ENCODE measurements around the gene YARS1.
"Not testable (repeated sequence)": the region's sequence is repeated elsewhere in the genome, so short reads cannot be mapped to it uniquely, and the experiment has no call there.

Gene YARS1

GRCh38 chr1:32816676-32817158 lies 441 bp downstream of the YARS1 start:
- DNase-seq = peak; percentile 43

DNA sequence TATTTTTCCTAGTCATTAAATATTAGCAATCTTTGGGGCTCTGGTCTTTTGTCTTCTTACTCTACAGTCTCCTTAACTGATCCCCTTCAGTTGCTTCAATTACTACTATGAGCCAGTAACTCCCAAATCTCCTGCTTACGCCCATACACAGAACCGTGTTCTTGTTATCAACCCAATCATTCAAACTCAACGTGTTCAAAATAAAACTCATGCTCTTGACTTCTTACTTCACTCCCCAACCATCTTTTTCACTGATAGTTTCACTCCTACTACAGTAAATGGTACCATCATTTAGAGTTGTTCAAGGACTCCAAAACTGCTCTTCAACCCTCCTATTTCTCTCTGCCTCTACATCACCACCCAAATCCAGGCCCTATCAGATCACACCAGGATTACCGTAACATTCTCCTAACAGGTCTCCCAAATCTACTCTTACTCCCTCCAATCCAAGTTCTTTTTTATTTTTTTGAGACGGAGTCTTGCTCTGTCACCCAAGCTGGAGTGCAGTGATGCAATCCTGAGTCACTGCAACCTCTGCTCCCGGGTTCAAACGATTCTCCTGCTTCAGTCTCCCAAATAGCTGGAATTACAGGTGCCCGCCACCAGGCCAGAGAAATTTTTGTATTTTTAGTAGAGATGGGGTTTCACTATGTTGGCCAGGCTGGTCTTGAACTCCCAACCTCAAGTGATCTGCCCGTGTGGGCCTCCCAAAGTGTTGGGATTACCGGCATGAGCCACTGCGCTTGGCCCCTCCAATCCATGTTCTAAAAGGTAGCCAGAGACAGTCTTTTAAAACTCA lies 3.0 kb downstream of the YARS1 start:
- DNase-seq = peak; percentile 19

DNA sequence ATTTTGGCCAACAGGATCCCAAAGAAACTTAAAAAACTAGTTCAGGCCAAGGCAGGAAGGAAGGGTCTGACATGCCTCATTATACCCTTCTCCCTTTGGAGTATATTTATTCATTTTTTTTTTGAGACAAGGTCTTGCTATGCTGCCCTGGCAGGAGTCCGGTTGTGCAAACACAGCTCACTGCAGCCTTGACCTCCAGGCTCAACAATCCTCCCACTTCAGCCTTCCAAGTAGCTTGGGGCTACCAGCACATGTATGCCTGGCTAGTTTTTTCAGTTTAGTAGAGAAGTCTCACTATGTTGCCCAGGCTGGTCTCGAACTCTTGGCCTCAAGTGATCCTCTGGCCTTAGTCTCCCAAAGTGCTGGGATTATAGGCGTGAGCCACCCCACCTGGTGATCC lies 5.2 kb downstream of the YARS1 start:
- DNase-seq = no peak

DNA sequence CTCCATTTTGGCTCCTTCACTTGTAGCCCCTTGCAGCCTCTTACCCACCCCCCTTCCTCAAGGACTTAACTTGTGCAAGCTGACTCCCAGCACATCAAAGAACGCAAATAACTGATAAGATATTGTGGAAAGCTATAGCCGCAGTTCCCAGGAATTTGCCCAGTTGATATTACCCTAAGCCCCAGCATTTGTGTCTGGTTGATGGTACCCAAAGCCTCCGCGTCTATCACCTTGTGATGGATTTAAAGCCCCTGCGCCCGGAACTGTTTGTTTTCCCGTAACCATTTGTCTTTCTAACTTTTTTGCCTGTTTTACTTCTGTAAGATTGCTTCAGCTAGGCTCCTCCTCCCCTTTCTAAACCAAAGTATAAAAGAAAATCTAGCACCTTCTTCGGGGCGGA lies 5.9 kb downstream of the YARS1 start:
- DNase-seq = no peak

DNA sequence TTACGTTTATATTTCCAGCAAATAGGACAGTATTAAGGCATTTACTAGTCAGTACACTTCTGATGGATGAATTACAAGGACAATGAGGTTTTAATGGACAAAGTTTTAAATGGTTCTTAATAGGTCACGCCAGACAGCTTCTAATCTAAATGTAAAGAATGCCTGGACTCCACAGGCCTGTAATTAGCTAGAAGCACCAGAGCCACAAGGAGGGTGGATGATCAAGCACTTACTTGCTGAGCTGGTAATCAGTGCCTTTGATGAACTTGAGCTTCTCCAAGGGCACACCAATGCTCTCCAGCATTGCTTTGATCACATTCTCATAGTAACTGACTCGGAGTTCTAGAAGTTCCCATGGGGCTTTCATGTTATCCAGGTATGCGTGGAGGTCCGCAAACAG lies 6.8 kb downstream of the YARS1 start:
- no peak for DNase-seq

DNA sequence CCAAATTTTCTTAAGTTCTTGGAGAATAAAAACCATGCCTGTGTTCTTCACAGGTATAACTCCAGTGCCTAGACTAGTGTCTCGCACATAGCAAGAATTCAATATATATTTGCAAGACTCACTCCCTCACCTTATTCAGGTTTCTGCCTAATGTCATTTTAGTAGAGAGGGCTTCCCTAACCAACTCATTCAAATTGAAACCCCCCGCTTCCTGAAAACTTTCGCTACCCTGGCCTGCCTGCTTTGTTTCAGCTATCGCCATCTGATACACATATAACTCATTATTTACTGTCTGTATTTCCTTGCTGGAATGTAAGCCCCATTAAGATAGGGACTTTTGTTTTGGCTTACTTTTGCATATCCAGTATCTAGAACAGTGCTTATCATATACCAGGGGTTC lies 8.6 kb downstream of the YARS1 start:
- DNase-seq = no peak

DNA sequence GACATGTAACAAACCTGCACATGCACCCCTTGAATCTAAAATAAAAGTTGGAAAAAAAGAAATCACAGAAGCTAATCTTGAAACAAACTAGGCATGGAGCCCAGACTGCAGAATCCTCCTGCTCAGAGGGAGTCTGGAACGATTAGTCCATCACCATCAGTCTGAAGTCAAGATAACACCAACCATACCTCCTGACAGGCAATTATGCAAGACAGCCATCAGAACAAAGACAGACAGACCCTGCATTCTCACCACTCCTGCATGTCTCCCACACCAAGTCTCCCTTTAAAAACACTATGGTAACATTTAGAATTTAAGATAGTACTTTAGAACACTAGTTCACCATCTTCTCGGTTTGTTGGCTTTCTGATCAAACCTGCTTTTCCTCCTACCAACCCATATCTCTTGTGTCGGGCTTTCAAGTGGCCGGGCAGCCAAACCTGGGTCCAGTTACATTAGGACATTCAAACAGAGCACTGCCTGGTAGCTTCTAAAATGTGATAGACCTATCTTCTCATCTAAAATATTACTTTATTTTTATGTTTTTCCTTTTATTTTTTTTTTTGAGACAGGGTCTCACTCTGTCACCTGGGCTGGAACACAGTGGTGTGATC lies 10.1 kb downstream of the YARS1 start:
- no peak for DNase-seq

DNA sequence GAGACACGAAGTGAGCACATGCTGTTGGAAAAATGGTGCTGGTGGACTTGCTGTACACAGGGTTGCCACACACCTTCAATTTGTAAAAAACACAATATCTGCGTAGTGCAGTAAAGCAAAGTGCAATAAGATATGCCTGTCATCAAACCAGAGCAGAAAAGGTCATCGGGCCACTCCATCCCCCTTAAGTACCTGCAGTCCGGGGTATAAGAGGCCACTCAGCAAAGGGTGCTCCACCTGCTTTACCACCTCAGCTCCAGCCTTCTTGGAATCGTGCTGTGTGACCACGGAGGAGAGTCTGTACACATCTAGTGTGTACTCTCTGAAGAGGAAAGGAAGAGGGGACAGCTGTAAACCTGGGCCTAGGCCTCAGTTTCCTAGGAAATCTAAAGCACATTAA lies 10.9 kb downstream of the YARS1 start:
- no peak for DNase-seq

- DNase-seq = not testable (repeated sequence)
These were observed 12.7 kb downstream of the YARS1 start for GRCh38 chr1:32804460-32804859.

DNA sequence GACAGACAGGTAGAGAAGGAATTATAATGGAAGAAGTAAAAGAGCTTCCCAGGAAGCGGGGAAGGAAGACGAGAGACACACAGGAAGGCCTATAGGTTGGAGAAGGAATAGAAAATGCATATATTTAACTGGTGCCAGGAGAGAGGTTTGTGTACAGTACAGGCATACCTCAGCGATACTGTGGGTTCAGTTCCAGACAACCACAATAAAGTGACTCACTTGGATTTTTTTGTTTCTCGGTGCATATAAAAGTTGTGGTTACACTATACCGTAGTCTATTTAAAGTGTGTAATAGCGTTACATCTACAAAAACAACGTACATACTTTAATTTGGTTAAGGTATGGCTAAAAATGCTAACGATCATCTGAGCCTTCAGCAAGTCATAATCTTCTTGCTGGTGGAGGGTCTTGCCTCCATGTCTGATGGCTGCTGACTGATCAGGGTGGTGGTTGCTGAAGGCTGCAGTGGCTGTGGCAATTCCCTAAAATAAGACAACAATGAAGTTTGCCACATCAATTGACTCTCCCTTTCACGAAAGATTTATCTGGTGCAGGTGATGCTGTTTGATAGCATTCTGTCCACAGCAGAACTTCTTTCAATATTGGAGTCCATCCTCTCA lies 16.0 kb downstream of the YARS1 start:
- DNase-seq = no peak

DNA sequence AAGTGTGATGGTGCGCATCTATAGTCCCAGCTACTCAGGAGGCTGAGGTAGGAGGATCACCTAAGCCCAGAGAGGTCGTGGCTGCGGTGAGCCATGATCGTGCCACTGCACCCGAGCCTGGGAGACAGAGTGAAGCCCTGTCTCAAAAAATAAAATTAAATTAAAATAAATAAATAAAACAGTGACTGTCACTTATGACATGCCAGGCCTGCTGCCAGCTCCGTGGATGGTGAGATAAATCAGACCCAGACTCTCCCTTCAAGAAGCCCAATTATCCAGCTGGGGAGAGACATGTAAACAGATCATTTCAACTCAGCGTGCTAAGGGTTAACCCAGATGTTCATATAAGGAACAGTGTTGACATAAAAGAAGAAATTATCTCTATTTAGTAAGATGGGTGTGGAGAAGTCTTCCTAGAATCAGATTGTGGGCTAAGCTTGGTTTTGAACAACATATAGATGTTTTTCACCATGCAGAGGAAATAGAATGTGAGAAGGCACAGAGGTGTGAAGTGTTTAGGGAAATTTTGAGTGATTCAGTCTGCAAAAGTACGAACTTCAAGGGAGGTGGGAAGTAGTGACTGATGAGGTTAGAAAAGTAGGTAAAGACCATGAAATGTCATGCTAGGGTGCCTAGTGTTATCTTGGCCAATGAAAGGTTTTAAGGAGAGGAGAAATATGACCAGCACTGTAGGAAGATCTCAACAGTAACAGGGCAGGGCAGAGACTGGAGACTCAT lies 18.3 kb downstream of the YARS1 start:
- DNase-seq = no peak

- no peak for DNase-seq
These were observed 19.0 kb downstream of the YARS1 start for GRCh38 chr1:32798191-32798590.

GRCh38 chr1:32797456-32797855 lies 19.7 kb downstream of the YARS1 start:
- no peak for DNase-seq

GRCh38 chr1:32795763-32796162 lies 21.4 kb downstream of the YARS1 start:
- not testable (repeated sequence) for DNase-seq

- DNase-seq = no peak
These were observed 25.3 kb downstream of the YARS1 start for GRCh38 chr1:32791881-32792280.

GRCh38 chr1:32789356-32789755 lies 27.8 kb downstream of the YARS1 start:
- peak; percentile 58 for DNase-seq

GRCh38 chr1:32786856-32787255 lies 30.3 kb downstream of the YARS1 start:
- peak; percentile 13 for DNase-seq

- DNase-seq = no peak
These were observed 32.3 kb downstream of the YARS1 start for GRCh38 chr1:32784817-32785216.

DNA sequence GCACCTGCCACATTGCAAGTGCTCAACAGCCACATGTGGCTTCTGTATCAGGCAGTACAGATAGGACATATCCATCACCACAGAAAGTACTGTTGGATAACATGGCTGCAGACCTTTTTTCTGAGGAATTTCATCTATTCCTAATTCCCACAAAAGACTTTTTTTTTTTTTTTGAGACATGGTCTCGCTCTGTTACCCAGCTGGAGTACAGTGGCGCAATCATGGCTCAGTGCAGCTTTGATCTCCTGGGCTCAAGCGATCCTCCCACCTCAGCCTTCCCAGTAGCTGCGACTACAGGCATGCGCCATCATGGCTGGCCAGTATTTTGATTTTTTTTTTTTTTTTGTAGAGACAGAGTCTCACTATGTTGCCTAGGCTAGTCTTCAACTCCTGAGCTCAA lies 33.3 kb downstream of the YARS1 start:
- no peak for DNase-seq

DNA sequence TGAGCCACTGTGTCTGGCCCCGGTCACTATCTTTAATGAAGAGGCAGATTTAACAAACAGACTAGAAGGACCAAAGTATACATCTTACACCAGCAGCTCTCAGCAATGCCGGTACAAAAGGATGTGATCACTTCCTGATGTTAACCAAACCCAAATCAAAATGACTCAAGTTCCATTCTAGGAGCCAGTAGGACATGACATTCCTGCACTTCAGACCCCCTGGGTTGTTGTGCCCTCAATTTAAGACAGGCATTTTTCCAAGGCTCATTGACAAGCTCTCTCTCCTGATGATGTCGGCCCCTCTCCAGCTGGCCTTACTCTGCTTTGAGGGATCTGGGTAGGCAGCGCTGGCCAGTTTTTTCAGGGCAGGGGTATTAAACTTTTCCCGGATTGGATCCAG lies 35.1 kb downstream of the YARS1 start:
- no peak for DNase-seq

DNA sequence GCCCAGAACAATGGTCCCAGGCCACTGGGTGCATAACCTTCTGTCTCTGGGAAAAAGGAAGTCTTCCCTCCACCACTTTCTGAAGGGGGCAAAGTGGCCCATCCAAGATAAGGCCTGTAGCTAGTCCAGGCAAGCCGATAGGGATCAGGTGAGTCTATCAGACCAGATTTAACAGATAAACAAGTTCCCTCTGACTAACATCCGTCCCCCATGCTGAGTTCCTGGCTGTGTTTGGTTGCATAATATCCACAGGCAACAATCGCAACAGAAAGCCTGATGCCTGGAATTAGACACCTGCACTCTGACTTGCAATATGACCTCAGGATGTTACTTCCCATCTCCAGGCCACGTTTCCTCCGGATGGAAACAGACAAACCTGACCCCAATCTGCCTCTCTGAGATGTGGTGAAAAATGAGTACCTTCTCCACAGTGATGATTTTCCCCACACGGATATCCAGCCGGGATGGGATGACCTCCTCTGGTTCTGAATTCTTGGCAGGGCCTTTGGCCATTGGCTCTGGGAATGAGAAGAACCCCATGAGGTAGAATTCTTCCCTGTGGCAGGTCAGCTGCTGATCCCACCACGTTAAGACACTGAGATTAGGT lies 36.4 kb downstream of the YARS1 start:
- no peak for DNase-seq

DNA sequence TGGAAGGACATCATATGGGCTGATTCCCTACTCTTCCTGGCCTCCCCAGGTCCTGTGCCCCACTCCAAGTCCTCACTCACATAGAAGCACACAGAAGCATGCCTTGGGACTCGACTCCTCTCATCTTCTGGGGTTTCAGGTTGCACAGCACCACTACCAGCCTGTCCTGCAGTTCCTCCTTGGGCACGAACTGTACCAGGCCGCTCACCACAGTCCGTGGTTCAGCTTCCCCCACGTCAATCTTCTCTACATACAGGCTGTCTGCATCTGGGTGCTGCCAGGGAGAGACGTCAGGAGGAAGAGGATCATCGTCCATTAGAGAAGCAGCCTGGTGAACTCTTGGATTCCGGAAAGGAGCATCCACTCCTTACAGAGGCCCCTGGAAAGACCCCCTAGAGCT lies 37.2 kb downstream of the YARS1 start:
- no peak for DNase-seq

GRCh38 chr1:32779242-32779641 lies 37.9 kb downstream of the YARS1 start:
- DNase-seq = no peak
